Large intestine (tissue), 3 donors: ENCODE measurements around the gene ENOSF1. TPM values are rescaled to one million over a fixed set of nuclear protein-coding genes. Genes with fewer than 3 reads are reported as not detected.

Source experiments
- DNase-seq, 2 donors: peaks; one replicate each; pipeline versions ENCODE4 v3.0.0 to v3.0.0-alpha.2; 2013
- H3K27ac ChIP-seq: one replicate; pipeline ENCODE4 v1.5.1; 2013; ENCODE audit warnings: low read length
- H3K27me3 ChIP-seq: 2 replicates; pipeline ENCODE4 v1.6.1; 2013; ENCODE audit warnings: low read length; ENCODE audit not compliant: control insufficient read depth, insufficient read depth
- H3K36me3 ChIP-seq: 2 replicates; pipeline ENCODE4 v1.6.1; 2013; ENCODE audit warnings: low read length; ENCODE audit not compliant: control insufficient read depth, insufficient read depth
- H3K4me1 ChIP-seq: one replicate; pipeline ENCODE4 v1.6.1; 2013; ENCODE audit warnings: low read length; ENCODE audit not compliant: control insufficient read depth, insufficient read depth
- H3K4me3 ChIP-seq: one replicate; pipeline ENCODE4 v1.5.1; 2013; ENCODE audit warnings: low read length
- H3K9me3 ChIP-seq: one replicate; pipeline ENCODE4 v1.6.1; 2013; ENCODE audit warnings: mild to moderate bottlenecking, low read depth, low read length, moderate library complexity; ENCODE audit not compliant: control insufficient read depth
- WGBS: methylation state at CpG from one replicate; pipeline ENCODE4 v1.1.5; 2013; ENCODE audit warnings: low lambda C conversion rate; ENCODE audit not compliant: insufficient coverage; 5-methylcytosine and 5-hydroxymethylcytosine counted together
- polyA plus RNA-seq: library from polyadenylated mRNA; unstranded; fragments of 120-200 nt; gene quantifications from one replicate; pipeline ENCODE4 v1.2.1, GENCODE V29; 2013

Gene ENOSF1
- polyA plus RNA-seq, 1 donor: 291 TPM

GRCh38 chr18:677145-677544 lies 35.3 kb downstream of the ENOSF1 start:
- WGBS: 25% methylated on average over 2 of the region's 4 CpGs
- DNase-seq: no peak
- H3K4me3 ChIP-seq: no peak overlapping the region
- peaks cover 89% of the 10 kb centered on the region for H3K36me3 ChIP-seq
- H3K27me3 ChIP-seq: no peaks in the 10 kb centered on the region
- H3K4me1 ChIP-seq: peaks cover 38% of the 10 kb centered on the region
- H3K27ac ChIP-seq: peak overlapping the region; percentile 78
- H3K9me3 ChIP-seq: no peaks in the 10 kb centered on the region

- Histone ChIP-seq H3K27me3 (no peaks in the 10 kb centered on the region), H3K27ac (peak overlapping the region; percentile 78), H3K36me3 (peaks cover 87% of the 10 kb centered on the region), H3K4me3 (no peak overlapping the region), H3K9me3 (no peaks in the 10 kb centered on the region), H3K4me1 (peaks cover 34% of the 10 kb centered on the region)
- WGBS: 81% methylated on average over 3 of the region's 3 CpGs
- DNase-seq: no peak
These were observed 35.7 kb downstream of the ENOSF1 start for GRCh38 chr18:676736-677135.

DNA sequence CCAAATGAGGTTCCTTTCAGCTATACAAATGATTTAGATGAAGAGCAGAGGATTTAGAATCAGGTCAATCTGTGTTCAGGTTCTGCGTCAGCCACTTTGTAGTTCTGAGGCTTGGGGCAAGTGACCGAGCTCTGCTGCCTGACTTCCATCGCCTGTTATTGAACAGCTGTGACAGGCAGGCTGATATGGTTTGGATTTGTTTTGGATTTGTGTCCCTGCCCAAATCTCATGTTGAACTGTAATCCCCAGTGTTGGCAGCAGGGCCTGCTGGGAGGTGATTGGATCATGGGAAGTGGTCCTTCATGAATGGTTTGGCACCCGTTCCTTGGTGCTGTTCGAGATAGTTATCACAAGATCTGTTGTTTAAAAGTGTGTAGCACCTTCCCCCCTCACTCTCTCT lies 36.4 kb downstream of the ENOSF1 start:
- peaks cover 27% of the 10 kb centered on the region for H3K4me1 ChIP-seq
- H3K36me3 ChIP-seq: peaks cover 86% of the 10 kb centered on the region

GRCh38 chr18:675307-675706 lies 37.1 kb downstream of the ENOSF1 start:
- Histone ChIP-seq H3K36me3 (peaks cover 87% of the 10 kb centered on the region), H3K27me3 (no peaks in the 10 kb centered on the region), H3K4me1 (peaks cover 19% of the 10 kb centered on the region), H3K4me3 (no peak overlapping the region), H3K27ac (no peak overlapping the region), H3K9me3 (no peaks in the 10 kb centered on the region)
- DNase-seq: no peak
- no CpG with 5 or more reads among the region's 7 CpGs for WGBS

More for the DNA sequence above, 36.4 kb downstream of the ENOSF1 start:
- no peak for DNase-seq
- Histone ChIP-seq H3K9me3 (no peaks in the 10 kb centered on the region), H3K27ac (no peak overlapping the region), H3K27me3 (no peaks in the 10 kb centered on the region), H3K4me3 (no peak overlapping the region)
- WGBS: 70% methylated on average over 2 of the region's 5 CpGs

DNA sequence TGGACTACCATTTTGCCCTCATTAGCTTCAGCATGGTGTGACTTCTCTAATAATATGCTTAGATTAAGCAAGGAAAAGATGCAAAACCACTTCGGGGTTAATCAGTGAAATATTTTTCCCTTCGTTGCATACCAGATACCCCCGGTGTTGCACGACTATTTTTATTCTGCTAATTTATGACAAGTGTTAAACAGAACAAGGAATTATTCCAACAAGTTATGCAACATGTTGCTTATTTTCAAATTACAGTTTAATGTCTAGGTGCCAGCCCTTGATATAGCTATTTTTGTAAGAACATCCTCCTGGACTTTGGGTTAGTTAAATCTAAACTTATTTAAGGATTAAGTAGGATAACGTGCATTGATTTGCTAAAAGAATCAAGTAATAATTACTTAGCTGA lies 38.7 kb downstream of the ENOSF1 start:
- no peak for DNase-seq
- 42% methylated on average over 2 of the region's 5 CpGs for WGBS
- no peak overlapping the region for H3K4me3 ChIP-seq
- no peaks in the 10 kb centered on the region for H3K9me3 ChIP-seq
- H3K4me1 ChIP-seq: peaks cover 4% of the 10 kb centered on the region
- no peak overlapping the region for H3K27ac ChIP-seq
- H3K36me3 ChIP-seq: peaks cover 91% of the 10 kb centered on the region
- no peaks in the 10 kb centered on the region for H3K27me3 ChIP-seq

DNA sequence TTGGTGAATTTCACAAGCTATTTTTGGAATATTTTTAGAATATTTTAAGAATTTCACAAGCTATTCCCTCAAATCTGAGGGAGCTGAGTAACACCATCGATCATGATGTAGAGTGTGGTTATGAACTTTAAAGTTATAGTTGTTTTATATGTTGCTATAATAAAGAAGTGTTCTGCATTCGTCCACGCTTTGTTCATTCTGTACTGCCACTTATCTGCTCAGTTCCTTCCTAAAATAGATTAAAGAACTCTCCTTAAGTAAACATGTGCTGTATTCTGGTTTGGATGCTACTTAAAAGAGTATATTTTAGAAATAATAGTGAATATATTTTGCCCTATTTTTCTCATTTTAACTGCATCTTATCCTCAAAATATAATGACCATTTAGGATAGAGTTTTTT lies 39.1 kb downstream of the ENOSF1 start:
- Histone ChIP-seq H3K36me3 (peaks cover 89% of the 10 kb centered on the region), H3K27ac (no peak overlapping the region), H3K9me3 (no peaks in the 10 kb centered on the region), H3K4me1 (no peaks in the 10 kb centered on the region), H3K27me3 (no peaks in the 10 kb centered on the region), H3K4me3 (no peak overlapping the region)
- DNase-seq: no peak
- no CpG with 5 or more reads among the region's 3 CpGs for WGBS

GRCh38 chr18:671405-671804 lies 41.0 kb downstream of the ENOSF1 start:
- Histone ChIP-seq H3K4me1 (no peaks in the 10 kb centered on the region), H3K36me3 (peaks cover 73% of the 10 kb centered on the region), H3K27me3 (no peaks in the 10 kb centered on the region), H3K4me3 (no peak overlapping the region), H3K27ac (no peak overlapping the region), H3K9me3 (no peaks in the 10 kb centered on the region)
- no peak for DNase-seq
- no CpG with 5 or more reads among the region's 1 CpG for WGBS

GRCh38 chr18:670522-670921 lies 41.9 kb downstream of the ENOSF1 start:
- Histone ChIP-seq H3K36me3 (peaks cover 68% of the 10 kb centered on the region), H3K9me3 (no peaks in the 10 kb centered on the region), H3K27me3 (no peaks in the 10 kb centered on the region), H3K4me3 (no peak overlapping the region), H3K4me1 (no peaks in the 10 kb centered on the region), H3K27ac (no peak overlapping the region)
- DNase-seq: no peak
- WGBS: no CpG with 5 or more reads among the region's 11 CpGs

DNA sequence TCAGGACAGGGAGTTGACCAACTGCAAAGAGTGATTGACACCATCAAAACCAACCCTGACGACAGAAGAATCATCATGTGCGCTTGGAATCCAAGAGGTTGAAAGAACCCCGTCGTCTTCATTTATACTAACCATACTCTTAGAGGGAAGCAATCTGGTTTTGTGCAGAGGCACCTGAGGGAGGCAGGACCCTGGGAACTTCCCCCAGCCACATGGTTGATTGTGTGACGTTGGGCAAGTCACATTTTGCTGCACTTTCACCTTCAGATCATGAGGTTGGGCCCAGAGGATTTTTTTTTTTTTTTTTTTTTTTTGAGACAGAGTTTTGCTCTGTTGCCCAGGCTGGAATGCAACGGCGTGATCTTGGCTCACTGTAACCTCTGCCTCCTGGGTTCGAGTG lies 43.4 kb downstream of the ENOSF1 start:
- peak overlapping the region; percentile 41 for H3K27ac ChIP-seq
- DNase-seq: no peak

GRCh38 chr18:668260-668659 lies 44.2 kb downstream of the ENOSF1 start:
- Histone ChIP-seq H3K9me3 (no peaks in the 10 kb centered on the region), H3K27ac (peak overlapping the region; percentile 41), H3K27me3 (no peaks in the 10 kb centered on the region), H3K36me3 (peaks cover 49% of the 10 kb centered on the region), H3K4me3 (no peak overlapping the region), H3K4me1 (no peaks in the 10 kb centered on the region)
- WGBS: no CpG with 5 or more reads among the region's 1 CpG
- peak; percentile 58 to 85 for DNase-seq

More for the DNA sequence above, 43.4 kb downstream of the ENOSF1 start:
- Histone ChIP-seq H3K9me3 (no peaks in the 10 kb centered on the region), H3K4me1 (no peaks in the 10 kb centered on the region), H3K4me3 (no peak overlapping the region), H3K36me3 (peaks cover 55% of the 10 kb centered on the region), H3K27me3 (no peaks in the 10 kb centered on the region)
- WGBS: no CpG with 5 or more reads among the region's 8 CpGs

- Histone ChIP-seq H3K27ac (no peak overlapping the region), H3K36me3 (peaks cover 39% of the 10 kb centered on the region), H3K9me3 (peaks cover 5% of the 10 kb centered on the region), H3K27me3 (no peaks in the 10 kb centered on the region), H3K4me3 (no peak overlapping the region), H3K4me1 (no peaks in the 10 kb centered on the region)
- no peak for DNase-seq
- 90% methylated on average over 2 of the region's 3 CpGs for WGBS
These were observed 45.8 kb downstream of the ENOSF1 start for GRCh38 chr18:666628-667027.
